H1 (cell line): ENCODE results near the gene CDKN2B-AS1. TPM values are rescaled to one million over a fixed set of nuclear protein-coding genes. Genes with fewer than 3 reads are reported as not detected.

ENCODE experiments used
- CBX5 ChIP-seq: fragments of 300-800, 300-1000 bp; sonication (generic); IDR thresholded peaks from 2 replicates; pipeline ENCODE4 v1.7.1; 2016; ENCODE audit warnings: antibody characterized with exemption, low read length, low read depth
- CBX8 ChIP-seq: fragments of 300-800, 300-1000 bp; sonication (generic); IDR thresholded peaks from 2 replicates; pipeline ENCODE4 v1.7.1; 2016; ENCODE audit warnings: low read depth, low read length, borderline replicate concordance
- CHD7 ChIP-seq: fragments of 300-600 bp; sonication (generic); IDR thresholded peaks from 2 replicates; pipeline ENCODE4 v1.7.1; 2012; ENCODE audit warnings: low read length, moderate library complexity, mild to moderate bottlenecking, inconsistent platforms; ENCODE audit not compliant: insufficient replicate concordance
- GTF2F1 ChIP-seq: IDR thresholded peaks from 2 replicates; pipeline ENCODE4 v1.6.1; 2012; ENCODE audit warnings: low read depth, low read length, improper control_type of control experiment, borderline replicate concordance
- NANOG ChIP-seq: IDR thresholded peaks from 2 replicates; pipeline ENCODE4 v1.6.1; 2011; ENCODE audit warnings: low read length, low read depth, mild to moderate bottlenecking, inconsistent platforms; ENCODE audit not compliant: insufficient read depth, poor library complexity, severe bottlenecking
- POLR2A ChIP-seq, 2 experiments: IDR thresholded peaks; 1 replicate in 1 of 2; 2 replicates in 1 of 2; pipeline ENCODE4 v1.6.1; 2011; ENCODE audit warnings: low read depth in 2 of 2, low read length in 2 of 2, mild to moderate bottlenecking in 2 of 2; ENCODE audit errors: control extremely low read depth in 1 of 2
- POU5F1 ChIP-seq: IDR thresholded peaks from 2 replicates; pipeline ENCODE4 v1.6.1; 2011; ENCODE audit warnings: low read depth, mild to moderate bottlenecking, low read length, moderate library complexity
- RAD21 ChIP-seq, 2 experiments: IDR thresholded peaks in 1 of 2; conservative IDR thresholded peaks in 1 of 2; 2 replicates each; pipeline ENCODE4 v1.6.1; 2011; ENCODE audit warnings: low read depth in 2 of 2, low read length in 2 of 2, improper control_type of control experiment in 1 of 2, inconsistent platforms in 1 of 2, mild to moderate bottlenecking in 1 of 2, moderate library complexity in 1 of 2
- RNF2 ChIP-seq: fragments of 200-900, 300-1000 bp; sonication (generic); IDR thresholded peaks from 2 replicates; pipeline ENCODE4 v1.7.1; 2016; ENCODE audit warnings: borderline replicate concordance, low read depth, mild to moderate bottlenecking, antibody characterized with exemption, low read length; ENCODE audit not compliant: poor library complexity, severe bottlenecking; ENCODE audit errors: missing control alignments
- SAP30 ChIP-seq: fragments of 300-600 bp; sonication (generic); IDR thresholded peaks from 2 replicates; pipeline ENCODE4 v1.7.1; 2012; ENCODE audit warnings: low read length, moderate library complexity, mild to moderate bottlenecking, inconsistent platforms; ENCODE audit not compliant: insufficient read depth, insufficient replicate concordance
- TCF12 ChIP-seq: IDR thresholded peaks from 2 replicates; pipeline ENCODE4 v1.6.1; 2011; ENCODE audit warnings: low read depth, mild to moderate bottlenecking, low read length
- polyA plus RNA-seq, 7 experiments: library from polyadenylated mRNA; depleted of rRNA in 3 of 7; stranded (reverse) in 5 of 7; unstranded in 2 of 7; fragments of >200 nt in 5 of 7; fragments of 200-250 nt in 2 of 7; gene quantifications; 1 replicate in 5 of 7; 2 replicates in 1 of 7; 4 replicates in 1 of 7; pipeline versions ENCODE4 v1.2.1 to v1.2.3, GENCODE V29; 2011 to 2013; ENCODE audit warnings: missing spikeins in 2 of 7, mixed read lengths in 2 of 7
- total RNA-seq: library from RNA; stranded (reverse); fragmentation: NEBNext Ultra II Directional; extraction: Animal tissue kit (Norgen Biotek cat#: 25700); gene quantifications from 2 replicates; pipeline ENCODE4 v1.2.1, GENCODE V29; 2021

Gene CDKN2B-AS1
- total and polyA plus RNA-seq, 2 of the 8 experiments (the other 6 are each of a cell fraction or from before 2014, with no cell fraction given), result not detected

DNA sequence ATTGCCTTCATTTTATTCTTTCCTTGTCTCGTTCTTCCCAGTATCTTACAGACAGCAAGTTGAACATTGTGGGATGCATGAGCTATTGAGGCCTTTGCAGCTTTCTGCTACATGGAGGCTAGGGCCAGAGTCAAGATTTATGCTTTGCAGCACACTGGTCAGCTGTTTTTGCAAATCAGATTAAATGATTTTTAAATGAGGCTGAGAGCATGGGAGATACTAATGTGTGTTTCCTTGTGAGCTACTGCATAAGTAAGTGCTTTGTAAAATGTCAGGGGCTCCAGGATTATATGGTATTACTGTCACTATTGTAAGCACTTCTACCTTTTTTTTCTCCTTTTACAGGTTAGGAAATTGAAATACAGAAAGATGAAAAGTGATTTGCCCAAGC, 125.6 kb downstream of the CDKN2B-AS1 start (continued):
- TF ChIP-seq CHD7 (no peak), TCF12 (no peak), GTF2F1 (no peak), NANOG (no peak), POLR2A (IDR thresholded peaks at IDR 0.05; ENCODE audit: control extremely low read depth in 1 of 2, low read depth in 2 of 2, low read length in 2 of 2) (no peak), POU5F1 (no peak), CBX8 (no peak), CBX5 (no peak), RNF2 (no peak), SAP30 (no peak), RAD21 (IDR thresholded peaks at IDR 0.05 in 1 of 2, conservative IDR thresholded peaks at IDR 0.05 in 1 of 2; ENCODE audit: low read depth in 2 of 2, low read length in 2 of 2) (no peak)
